ENCODE results near the gene ADAMTS3.

The ADAMTS3 gene

DNA sequence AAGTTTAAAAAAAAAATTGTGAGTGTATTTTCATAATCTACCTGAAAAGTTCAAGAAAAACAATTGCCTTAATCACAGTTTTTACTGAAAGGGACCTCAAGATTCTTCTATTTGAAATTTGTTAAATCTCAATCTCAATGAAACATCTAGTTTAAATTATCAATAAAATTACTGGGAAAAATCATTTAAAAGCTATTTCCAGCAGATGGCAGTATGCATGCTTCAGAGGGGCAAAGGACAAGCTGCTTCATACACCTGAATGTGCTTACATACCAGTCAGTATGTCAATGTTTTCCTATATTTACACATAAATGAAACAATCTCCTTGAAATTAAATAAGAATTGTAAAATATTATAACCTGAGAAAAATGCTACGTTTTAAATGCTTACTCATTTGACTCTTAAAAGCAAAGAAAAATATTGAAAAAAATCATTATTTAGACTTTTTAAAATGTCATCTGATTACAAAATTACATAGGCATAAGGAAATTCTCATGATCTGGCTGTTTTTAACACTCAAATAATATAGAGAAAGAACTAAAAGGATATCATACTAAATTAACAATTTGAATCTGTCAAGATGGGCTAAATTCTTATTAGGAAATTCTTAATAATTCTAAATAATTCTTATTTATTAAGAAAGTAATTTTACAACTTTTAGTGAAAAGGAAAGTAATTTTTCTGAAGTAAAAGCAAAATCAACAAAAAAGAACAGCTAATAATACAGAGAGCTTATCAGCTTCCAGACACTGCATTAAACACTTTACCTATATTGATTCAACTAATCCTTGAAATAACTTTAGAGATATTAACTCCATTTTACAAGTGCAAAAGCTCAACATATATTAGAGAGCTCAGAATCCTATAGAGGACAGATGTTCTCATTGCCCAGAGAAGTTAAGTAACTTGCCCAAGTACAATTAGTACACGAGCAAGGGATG lies 242.1 kb downstream of the ADAMTS3 start:
- no peak for DNase-seq

DNA sequence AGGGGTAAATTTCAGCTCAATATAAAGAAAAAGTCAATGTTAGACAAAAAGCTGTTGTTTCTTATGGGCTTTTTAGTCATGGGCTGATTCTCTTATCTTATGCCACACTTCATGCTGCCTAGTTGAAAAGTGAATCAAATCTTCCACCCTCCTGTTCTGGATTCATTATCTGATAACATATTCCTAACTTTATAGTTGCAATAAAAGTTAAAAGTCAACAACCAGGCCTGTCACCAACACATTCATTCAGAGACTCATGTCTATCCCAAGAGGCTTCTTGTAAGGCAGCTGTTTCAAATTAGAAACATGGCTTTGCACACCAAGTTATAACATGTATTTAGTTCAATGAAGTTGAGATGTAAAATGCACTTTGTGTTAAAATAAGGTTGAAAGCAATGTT lies 243.8 kb downstream of the ADAMTS3 start:
- no peak for DNase-seq

DNA sequence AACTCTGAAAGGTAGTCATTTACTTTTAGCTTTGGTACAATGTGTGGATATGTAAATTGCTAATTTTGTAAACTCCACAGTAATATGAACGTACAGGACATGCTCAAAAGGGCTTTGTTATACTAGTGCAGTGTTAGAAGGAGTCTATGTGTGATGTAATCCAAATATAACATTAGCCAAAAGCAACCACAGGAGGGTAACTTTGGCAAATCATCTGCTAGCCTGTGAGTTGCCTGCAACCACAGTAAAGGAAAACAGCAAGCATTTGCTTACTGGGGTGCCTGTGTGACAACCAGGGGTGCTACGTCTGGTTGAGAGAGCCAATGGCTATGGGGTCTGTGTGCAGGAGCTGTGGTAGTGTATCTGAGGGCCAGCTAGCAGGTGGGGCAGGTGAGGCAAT lies 245.8 kb downstream of the ADAMTS3 start:
- DNase-seq: no peak

DNA sequence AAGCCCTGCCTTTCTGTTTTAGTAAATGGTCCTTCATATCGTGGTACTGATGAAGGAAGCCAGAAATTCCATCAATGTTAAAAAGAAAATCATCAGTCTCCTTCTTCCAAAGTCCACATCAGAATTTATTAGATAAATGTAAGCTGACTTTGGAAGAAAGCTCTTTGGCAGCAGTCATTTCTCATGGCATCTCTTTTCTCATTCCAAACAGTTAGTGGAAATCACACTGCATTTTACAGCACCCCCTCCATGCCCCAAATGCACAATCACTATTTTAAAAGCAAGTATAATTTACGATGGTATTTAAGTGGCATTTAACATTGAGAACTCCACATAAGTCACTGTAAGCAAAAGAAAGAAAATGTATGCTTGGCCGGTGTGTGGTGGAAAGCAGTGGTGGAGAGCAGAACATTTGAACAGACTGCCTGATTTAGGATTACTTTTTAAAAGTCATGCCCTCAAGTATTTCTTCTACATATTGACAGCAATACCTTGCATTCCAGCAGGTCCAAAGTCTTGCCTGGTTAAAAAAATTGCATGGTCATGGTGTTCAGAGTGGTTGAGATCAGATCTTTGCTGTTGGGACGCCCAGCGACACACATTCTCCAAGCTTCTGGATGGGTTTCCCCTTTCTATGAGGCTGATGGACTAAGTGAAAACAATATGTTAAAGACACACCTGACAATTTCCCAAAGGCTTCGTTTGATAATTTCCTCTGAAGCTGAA lies 248.6 kb downstream of the ADAMTS3 start:
- DNase-seq: no peak

GRCh38 chr4:72319601-72320021 lies 249.4 kb downstream of the ADAMTS3 start:
- DNase-seq: peak; percentile 57

- DNase-seq: no peak
Observed at GRCh38 chr4:72318421-72319170, 250.4 kb downstream of the ADAMTS3 start.

- no peak for DNase-seq
Observed at GRCh38 chr4:72314869-72315268, 254.2 kb downstream of the ADAMTS3 start.

- DNase-seq: no peak
Observed at GRCh38 chr4:72313121-72313520, 255.9 kb downstream of the ADAMTS3 start.

GRCh38 chr4:72312032-72312650 lies 256.9 kb downstream of the ADAMTS3 start:
- DNase-seq: no peak

DNA sequence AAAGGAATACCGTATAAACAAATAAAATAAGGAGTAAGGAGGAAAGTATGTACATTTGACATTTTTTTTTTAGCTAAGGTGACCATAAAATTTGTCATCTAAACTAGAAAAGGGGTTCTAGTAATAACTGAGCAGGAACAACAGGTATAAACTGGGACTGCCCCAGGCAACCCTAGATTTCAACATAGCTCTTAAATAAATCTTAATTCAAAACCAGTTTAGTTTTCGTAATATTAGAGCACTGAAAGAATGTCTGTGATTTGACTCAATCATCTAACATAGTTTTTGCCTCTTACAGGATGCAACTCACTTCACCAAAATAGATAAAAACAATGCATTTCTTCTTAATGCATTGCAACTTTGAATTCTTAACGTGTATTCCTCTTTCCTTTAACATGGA lies 257.7 kb downstream of the ADAMTS3 start:
- no peak for DNase-seq

DNA sequence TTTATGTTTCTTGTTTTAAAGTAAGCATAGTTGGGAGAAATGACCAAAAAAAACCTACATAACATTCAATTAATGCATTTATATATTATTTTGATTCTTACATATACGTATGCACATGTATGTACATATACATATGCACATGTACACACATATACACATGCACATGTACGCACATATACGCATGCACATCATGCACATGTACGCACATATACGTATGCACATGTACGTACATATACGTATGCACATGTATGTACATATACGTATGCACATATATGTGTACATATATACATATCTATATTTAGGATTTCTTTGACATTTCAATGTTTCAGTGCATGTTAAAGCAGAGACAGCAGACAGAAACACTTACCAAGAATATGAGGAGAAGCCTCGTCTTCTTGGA lies 263.4 kb downstream of the ADAMTS3 start:
- DNase-seq: no peak

DNA sequence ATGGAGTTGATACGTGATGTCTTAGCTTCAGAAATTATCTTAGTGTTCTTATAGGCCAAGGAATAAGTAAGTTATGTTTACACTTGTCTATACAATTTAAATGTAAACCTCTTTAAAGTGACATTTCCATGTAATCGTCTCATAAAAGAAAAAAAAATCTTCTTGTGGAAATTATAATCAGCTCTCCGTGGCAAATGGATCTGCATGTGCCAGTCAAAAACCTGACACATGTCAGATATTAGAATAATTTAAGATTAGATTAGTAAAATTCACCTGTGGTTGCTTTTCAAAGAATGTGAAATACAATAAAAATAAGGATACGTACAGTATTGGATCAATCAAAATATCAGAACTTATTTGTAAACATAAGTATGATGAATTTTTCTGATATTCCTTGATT lies 263.9 kb downstream of the ADAMTS3 start:
- DNase-seq: no peak

DNA sequence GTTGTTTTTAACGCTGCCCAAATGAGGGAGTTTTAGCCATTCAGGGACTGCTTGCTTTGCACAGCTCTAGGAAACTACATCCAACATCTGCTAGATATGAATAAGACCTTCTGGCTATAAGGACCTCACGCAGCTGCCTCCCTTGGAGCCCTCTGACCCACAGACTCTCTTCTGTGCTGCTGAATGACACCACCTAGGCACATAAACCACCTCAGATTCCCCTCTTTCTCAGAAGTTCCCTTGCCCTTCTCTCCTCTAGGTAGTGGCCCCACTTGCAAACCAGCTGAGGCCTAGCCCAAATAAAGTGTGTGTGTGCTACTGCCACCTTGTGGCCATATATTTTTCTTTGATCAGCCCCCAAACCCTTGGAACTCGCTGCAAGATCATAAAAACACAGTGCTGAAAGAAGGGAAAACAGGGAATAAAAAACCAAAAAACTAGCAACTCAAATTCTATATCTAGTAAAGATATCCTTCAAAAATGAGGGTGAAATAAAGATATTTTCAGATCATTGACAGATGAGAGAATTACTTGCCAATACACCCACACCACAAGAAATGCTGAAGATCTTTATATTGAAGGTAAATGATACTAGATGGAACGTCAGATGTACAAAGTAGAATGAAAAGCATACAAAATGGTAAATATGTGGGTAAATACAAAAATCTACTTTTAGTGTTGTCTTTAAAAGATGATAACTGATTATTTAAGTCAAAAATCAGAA lies 265.9 kb downstream of the ADAMTS3 start:
- DNase-seq: peak; percentile 31

DNA sequence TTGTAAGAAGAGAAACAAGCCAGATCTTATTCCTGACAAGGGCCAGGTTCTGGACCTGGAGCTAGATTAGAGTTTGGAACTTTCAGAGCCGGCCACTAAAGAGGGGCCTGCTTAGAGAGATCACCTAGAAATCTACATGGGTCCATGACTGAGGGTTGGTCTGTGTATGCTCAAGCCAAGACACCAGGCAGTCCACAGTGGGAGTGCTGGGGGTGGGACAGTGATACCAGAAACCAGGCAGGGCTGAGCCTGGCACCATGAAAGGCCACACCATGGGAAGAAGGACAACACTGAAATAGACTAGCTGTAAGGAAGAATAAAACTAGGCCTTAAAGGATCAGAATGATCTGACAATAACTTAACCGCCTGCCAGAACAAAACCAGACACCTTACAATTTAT lies 267.3 kb downstream of the ADAMTS3 start:
- DNase-seq: no peak

- DNase-seq: no peak
Observed at GRCh38 chr4:72300126-72300525, 268.9 kb downstream of the ADAMTS3 start.

DNA sequence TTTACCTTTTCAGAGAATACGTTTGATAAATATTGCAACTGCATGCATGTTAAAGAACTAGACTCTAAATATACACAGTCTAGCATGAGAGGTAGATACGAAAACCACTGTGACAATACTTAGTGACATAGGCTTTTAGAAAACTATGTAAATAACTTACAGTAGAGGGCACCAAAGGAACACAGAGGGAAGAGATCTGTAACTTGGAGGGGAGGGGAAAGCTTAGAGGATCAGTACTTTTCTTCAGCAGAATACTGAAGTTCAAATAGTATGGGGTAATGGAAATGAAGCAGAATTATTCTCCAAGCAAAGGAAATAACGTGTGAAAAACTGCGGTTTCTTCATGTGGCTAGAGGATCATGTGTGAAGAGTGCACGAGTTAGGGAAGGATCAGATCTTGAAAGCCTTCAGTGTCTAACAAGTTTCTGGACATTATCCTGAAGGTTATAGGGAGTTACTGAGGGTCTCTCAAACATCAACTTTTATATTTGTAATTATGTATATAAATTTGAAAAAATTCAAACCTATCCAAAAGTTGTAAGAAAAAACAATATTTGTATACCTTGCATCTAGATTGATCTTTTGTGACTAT lies 273.0 kb downstream of the ADAMTS3 start:
- no peak for DNase-seq

- no peak for DNase-seq
Observed at GRCh38 chr4:72290737-72291136, 278.3 kb downstream of the ADAMTS3 start.

DNA sequence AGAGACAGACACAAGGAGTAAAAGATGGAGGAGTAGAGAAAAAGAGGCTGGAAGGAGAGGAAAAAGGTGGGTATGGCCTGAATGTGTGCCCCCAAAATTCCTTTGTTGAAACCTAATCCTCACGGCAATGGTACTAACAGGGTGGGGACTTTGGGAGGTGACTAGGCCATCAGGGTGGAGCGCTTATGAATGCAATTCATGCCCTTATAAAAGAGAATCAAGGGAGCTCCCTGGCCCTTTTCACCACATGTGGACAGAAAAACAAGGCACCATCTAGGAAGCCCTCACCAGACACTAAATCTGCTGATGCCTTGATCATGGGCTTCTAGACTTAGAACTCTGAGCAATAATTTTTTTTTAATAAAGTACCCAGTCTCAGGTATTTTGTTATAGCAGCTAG lies 282.1 kb downstream of the ADAMTS3 start:
- DNase-seq: no peak

DNA sequence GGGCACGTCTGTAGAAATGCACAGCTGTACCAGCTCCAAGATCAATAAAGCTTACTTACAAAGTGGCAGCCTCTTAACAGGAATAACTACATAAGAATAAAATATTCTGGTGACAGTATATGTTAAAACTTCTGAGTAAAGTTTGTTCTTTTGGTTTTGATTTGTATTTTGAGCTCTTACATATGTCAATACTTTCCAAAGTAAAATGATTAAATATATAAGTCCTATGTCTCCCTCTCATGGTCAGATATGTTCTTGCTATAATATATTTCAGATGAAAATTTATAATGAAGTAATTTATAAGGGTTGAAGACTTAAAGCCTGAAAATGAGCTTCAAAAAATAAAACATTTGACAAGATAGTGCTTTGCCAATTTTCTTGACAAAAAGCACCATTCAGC lies 282.8 kb downstream of the ADAMTS3 start:
- no peak for DNase-seq

DNA sequence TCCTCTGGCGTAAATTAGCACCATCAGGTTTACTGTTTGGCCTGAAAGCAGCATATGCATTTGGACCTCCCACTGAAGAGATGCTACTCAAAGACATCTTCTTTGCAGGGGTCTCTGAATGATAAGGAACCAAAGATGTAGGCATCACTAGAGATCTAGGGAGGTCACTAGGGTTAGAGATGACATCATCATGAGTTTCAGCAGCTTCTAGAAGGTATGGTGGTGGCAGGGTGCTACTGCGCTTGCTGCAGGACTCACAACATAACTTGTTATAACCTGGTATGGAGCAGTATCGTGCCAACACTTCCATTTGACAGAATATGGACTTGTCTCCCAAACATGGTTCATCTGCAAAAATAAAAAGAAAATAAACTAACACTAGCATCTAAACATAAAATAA lies 285.7 kb downstream of the ADAMTS3 start:
- DNase-seq: no peak

- DNase-seq: no peak
Observed at GRCh38 chr4:72280252-72280651, 288.8 kb downstream of the ADAMTS3 start.

- DNase-seq: no peak
Observed at GRCh38 chr4:72275381-72275780, 293.6 kb downstream of the ADAMTS3 start.

All from GDM1 (cell line).